GM21526 (cell line): ENCODE results near the gene ATP13A2.

Experiments
- ATAC-seq: cut with Tn5 transposase; IDR thresholded peaks from one replicate; pipeline ENCODE4 v1.9.1; 2021; ENCODE audit warnings: moderate library complexity; ENCODE audit not compliant: unreplicated experiment, low FRiP score

The ATP13A2 gene

GRCh38 chr1:17011439-17012307 is at the start of gene ATP13A2:
Gene ATP13A2, minus strand, starts transcription at chr1:17011928. Its CDS starts 190 bp downstream, at chr1:17011738.
- peak; percentile 89 for ATAC-seq

- ATAC-seq = no peak
Observed at GRCh38 chr1:17061486-17061885, 49.8 kb upstream of the ATP13A2 start.

- no peak for ATAC-seq
Observed at GRCh38 chr1:17060306-17060749, 48.6 kb upstream of the ATP13A2 start.

- ATAC-seq = no peak
Observed at GRCh38 chr1:17059391-17060305, 47.9 kb upstream of the ATP13A2 start.

- no peak for ATAC-seq
Observed at GRCh38 chr1:17056551-17056950, 44.8 kb upstream of the ATP13A2 start.

- no peak for ATAC-seq
Observed at GRCh38 chr1:17055801-17056200, 44.1 kb upstream of the ATP13A2 start.

GRCh38 chr1:17053685-17054410 is 42.1 kb upstream of the ATP13A2 start, which contains the start of gene SDHB:
Gene SDHB, minus strand, starts transcription at chr1:17054032. Its CDS starts 13 bp downstream, at chr1:17054019.
- ATAC-seq = peak; percentile 95

GRCh38 chr1:17053086-17053684 is 41.5 kb upstream of the ATP13A2 start:
- no peak for ATAC-seq

- no peak for ATAC-seq
Observed at GRCh38 chr1:17052641-17053040, 40.9 kb upstream of the ATP13A2 start.

- ATAC-seq = no peak
Observed at GRCh38 chr1:17052038-17052437, 40.3 kb upstream of the ATP13A2 start.

GRCh38 chr1:17047924-17048323 is 36.2 kb upstream of the ATP13A2 start:
- ATAC-seq = no peak

GRCh38 chr1:17046334-17046657 is 34.6 kb upstream of the ATP13A2 start:
- no peak for ATAC-seq

GRCh38 chr1:17045634-17046333 is 34.1 kb upstream of the ATP13A2 start:
- ATAC-seq = no peak

GRCh38 chr1:17045150-17045549 is 33.4 kb upstream of the ATP13A2 start:
- no peak for ATAC-seq

- no peak for ATAC-seq
Observed at GRCh38 chr1:17043676-17044075, 31.9 kb upstream of the ATP13A2 start.

- no peak for ATAC-seq
Observed at GRCh38 chr1:17040135-17040534, 28.4 kb upstream of the ATP13A2 start.

GRCh38 chr1:17039522-17039921 is 27.8 kb upstream of the ATP13A2 start:
- no peak for ATAC-seq

GRCh38 chr1:17033481-17033880 is 21.8 kb upstream of the ATP13A2 start:
- ATAC-seq = no peak

- ATAC-seq = no peak
Observed at GRCh38 chr1:17032741-17033140, 21.0 kb upstream of the ATP13A2 start.

- ATAC-seq = no peak
Observed at GRCh38 chr1:17031436-17031835, 19.7 kb upstream of the ATP13A2 start.
